Stimulated activated CD4-positive, alpha-beta T cell treated with anti-CD3 and anti-CD28 coated beads, Interleukin-4, amount 100 ng/mL, for 24 hours (primary cell): ENCODE measurements around the gene NME7.
"Not testable (repeated sequence)": the region's sequence is repeated elsewhere in the genome, so short reads cannot be mapped to it uniquely, and the experiment has no call there.

Source experiments
- DNase-seq: peaks from one replicate; pipeline ENCODE4 v3.0.0-alpha.2; 2020

Gene NME7

DNA sequence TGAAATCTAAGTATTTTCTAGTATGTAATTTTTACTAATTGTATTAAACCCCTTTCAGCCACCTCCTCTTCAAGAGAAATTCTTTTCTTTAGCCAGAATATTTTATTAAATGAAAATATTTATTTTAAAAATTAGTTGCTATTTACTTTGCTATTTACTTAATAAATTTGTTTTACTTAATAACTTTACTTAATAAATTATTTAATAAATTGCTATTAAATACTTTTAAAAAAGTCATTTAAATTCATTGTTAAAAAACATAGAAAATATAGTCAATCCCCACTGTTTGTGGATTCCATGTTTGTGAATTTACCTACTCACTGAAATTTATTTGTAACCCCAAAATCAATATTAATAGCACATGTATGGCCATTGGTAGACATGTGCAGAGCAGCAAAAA lies 155.5 kb downstream of the NME7 start:
- DNase-seq = no peak

DNA sequence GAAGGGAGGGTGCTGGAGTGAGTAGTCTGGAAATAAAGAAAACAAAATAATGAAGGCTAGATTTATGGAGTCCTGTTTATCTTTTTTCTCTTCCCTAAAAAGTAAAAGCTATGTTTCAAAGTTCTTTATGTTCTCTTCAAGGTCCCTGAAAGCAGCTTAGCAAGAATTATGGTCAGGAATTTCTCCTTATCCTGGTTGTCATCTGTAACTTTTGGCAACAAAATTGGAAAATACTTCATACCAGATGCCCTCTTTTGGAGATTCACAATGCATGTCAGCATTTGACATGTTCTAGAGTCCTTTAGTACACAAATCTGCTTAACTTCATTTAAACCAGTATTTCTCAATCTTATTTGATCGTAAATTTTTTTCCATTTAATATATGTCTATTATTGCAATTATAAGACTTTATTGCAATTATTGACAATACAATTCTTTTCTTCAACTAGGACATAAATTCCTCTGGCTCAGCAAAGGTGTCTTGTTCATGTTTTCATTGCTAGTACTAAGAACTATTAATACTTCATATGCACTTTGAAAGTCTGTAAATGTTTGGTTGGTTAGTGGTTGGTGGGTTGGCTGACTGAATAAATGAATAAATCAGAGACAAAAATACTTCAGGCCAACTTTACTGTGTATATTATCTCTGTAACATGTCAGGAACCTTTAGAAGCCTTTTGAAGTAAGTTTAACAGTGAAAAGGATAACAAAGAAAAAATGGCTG lies 159.6 kb downstream of the NME7 start:
- no peak for DNase-seq

DNA sequence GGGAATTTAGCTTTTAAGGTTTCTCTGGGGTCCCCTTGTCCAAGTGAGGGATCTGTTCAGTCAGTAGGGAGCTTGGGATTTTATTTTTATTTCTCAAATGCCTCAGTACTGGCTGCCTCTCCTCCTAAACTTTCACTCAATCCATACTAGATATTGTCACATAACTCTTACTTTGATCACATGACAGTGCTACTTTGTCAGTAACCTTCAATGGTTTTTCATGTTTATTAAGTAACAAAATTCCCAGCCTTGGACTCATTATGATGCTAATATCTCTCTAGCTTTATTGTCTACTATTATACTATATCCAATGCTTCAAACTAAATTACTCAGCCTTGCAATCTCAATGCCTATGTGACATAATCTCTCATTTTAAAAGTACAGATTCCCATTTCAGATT lies 163.4 kb downstream of the NME7 start:
- DNase-seq = no peak

DNA sequence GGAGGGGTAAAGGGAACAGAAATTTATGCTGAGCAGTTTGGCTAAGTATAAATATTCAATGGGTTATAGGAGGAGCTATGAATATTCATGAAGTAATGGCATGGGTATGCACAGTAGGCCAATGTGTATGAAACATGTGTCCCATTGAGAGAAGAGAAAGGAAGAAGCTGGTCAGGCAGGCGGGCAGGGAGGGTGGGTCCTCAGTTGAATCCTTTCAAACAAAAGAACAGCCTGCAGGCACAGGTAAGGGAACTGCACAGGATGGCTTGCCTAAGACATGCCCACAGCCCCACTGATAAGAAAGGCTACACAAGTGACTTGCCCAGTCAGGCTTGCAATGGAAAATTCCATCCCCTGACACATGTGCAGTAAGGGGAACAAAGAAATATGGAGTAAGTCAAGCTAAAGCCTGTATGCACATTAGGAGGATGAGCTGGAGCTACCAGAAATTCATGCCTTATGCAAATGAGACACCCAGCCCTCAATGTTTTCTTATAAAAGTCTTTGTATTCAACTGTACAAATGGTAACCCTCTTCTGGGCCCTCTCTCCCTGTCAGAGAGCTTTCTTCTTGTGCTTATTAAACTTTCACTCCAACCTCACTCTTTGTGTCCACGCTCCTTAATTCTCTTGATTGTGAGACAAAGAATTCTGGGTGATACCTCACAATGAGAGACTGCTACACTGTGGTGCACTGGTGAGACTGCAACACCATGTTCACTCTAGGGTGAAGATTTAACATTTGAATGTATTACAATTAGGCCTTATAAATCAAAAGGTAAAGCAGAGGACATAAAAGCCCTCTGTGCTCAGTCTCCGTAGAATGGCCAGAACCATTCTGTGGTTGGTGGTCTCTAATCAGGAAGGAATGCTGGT lies 164.6 kb downstream of the NME7 start:
- no peak for DNase-seq

DNA sequence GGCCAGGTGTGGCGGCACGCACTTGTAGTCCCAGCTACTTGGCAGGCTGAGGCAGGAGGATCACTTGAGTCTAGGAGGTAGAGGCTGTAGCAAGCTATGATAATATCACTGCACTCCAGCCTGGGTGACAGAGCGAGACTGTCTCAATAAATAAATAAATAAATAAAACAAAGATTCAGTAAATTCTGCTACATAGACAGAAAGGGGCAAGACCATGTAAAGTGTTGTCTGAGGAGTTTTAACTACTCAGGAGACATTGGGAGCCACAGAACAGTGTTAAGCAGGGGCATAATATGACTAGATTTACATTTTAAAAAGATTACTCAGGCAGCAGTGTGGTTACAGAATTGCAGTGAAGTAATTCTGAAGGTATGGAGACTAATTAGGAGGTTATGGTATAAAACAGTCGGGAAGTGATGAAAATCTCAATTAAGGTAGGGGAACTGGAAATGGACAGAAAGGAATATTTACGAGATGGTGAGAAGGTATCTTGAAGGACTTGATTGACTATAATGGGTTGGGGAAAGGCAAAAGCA lies 166.4 kb downstream of the NME7 start:
- DNase-seq = no peak

DNA sequence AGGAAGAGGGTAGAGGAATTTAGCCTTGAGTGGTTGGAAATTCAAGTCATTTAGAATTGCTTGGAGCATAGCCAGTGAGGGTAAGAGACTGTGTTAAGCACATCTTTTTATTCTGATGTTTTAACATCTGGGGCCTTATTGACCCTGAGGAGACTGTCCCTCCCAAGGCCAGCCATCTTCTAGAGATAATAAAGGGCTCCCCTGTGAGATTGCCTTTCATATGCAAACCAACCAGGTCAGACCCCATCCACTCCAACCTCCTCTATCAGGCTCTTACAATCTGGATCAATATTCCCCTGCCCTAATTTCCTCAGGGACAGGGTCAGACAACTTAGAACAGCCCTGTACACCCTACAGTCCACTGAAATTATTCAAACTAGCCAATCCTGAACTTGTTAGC lies 167.3 kb downstream of the NME7 start:
- DNase-seq = no peak

DNA sequence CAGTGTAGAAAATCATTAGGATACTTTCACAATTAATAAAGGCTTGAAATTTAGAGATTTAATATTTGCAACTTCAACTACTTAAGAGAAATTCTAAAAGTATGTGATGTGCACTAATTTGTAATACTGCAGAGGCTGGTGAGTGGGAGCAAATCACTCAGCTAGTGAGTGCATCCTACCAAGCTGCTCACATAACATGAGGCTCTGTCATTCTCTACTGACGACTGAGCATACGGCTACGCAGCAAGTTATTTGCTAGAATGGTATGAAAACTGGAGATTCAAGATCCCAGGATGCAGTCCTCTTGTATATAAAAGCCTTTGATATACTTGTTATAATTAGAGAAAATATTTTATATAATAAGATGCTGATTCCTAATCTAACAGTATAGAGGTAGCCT lies 171.0 kb downstream of the NME7 start:
- no peak for DNase-seq

DNA sequence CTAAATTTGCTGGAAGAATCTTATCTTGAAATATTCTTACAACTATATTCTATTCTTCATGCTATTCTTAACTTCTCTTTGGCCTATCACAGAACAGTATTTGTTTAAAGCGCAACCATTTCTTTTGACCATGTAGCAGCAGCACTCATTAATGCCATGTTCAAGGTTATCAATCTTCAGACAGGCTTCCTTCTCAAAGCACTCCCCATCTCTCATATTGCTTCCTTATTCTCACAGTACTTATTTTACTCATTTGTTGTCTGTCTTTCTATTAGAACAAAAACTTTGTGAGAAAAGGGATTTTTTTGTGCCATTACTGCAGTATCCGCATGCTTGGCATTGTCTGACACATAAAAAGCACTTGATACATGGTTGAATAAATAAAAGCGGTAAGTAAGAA lies 171.4 kb downstream of the NME7 start:
- no peak for DNase-seq

DNA sequence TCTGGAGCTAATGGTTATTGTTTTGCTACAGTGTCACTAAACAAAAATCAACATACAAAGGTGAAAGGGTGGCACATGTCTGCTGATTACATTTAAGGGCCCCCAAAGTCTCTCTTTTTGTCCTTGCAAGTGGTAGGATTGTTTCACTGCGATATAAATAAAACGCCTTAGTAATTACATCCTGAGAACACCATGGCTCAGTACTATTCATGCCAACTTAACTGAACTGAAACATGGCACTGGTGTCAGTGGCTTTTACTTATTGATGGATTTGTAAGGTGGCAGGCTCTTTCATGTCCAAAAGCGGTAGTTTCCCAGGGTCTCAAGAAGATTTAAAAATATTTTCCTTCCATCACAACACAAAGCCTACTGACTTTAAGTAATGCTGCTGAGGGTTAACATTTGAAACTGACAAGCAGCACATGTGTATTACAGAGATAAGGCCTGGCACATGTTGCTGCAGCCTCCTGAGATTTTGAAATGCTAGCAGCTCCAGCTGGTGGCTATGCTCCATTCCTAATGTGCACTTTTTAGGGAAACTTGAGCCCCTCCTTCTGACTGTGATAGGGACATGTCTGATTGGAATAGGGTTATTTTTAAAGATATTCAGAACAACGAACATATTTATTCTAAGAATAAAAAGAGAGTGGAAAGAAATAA lies 174.3 kb downstream of the NME7 start:
- DNase-seq = no peak

DNA sequence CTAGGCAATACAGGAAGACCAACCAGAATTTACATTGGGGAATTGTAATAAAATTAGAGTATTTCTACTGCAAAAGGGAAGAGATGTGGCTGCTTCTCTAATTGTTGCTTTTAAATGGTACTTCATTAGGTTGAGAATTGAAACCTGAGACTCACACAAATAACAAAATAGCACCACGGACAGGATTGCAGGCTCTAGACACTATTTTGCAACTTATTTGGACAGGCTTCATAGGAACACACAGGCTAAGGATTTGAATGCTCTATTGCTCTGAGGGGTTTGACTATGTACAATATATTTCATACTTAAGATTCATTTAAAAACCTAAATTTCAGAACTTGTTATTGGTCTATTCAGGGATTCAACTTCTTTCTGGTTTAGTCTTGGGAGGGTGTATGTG lies 181.5 kb downstream of the NME7 start:
- no peak for DNase-seq

DNA sequence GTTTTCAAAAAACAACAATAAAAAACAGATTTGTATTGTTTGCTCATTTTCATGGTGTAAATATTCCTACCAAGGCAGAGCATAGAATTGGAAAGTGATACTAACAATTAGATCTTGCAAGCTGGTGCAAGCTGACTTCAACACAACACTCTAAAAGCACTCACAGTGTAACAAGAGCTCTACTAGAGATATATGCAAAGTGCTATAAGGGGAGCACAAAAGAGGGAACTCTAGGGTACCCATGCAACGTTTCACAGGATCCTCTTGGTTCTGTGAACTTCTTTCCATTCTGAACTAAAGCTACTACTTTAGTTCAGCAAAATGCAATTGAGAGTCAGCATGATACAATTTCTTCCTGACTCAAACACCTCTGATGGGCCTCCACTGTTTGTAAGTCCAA lies 182.8 kb downstream of the NME7 start:
- DNase-seq = no peak

DNA sequence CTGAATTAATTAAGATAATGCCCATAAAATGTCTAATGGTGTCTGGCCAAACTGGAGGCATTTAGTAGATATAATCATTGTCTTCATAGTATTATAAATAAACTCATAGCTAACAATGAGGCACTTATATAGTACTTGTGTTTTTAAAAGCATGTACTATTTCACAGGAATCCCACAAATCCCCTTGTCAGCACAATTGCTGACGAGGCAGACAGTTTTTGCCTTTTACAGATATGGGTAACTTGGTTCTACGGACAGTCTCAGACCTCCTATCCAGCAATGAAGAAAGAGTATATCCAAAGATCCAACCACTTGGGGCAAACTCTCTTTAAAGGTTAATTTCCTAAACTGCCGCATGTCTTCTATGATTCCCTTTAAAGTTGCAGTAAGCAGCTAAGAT lies 187.4 kb downstream of the NME7 start:
- DNase-seq = no peak

DNA sequence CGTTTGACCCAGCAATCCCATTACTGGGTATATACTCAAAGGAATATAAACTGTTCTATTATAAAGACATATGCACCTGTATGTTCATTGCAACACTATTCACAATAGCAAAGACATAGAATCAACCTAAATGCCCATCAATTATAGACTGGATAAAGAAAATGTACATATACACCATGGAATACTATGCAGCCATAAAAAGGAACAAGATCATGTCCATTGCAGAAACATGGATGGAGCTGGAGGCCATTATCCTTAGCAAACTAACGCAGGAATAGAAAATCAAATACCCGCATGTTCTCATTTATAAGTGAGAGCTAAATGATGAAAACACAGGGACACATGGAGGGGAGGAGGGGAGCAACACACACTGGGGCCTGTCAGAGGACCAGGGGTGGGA lies 188.2 kb downstream of the NME7 start:
- DNase-seq = not testable (repeated sequence)

DNA sequence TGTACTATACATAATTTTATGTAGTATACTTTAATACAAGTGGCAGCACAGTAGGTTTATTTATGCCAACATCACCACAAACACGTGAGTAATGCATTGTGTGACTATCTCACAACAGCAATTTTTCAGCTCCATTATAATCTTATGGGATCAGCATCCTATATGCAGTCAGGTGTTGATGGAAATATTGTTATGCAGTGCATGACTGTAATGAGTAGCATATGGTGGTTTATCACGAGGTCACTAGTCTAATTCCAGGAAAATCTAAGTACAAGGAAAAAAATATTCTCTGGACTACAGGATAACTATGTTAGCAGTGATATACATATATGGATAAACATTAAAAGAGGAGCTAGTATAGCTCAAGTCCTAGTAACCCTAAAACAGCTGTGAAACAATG lies 192.1 kb downstream of the NME7 start:
- DNase-seq = no peak

DNA sequence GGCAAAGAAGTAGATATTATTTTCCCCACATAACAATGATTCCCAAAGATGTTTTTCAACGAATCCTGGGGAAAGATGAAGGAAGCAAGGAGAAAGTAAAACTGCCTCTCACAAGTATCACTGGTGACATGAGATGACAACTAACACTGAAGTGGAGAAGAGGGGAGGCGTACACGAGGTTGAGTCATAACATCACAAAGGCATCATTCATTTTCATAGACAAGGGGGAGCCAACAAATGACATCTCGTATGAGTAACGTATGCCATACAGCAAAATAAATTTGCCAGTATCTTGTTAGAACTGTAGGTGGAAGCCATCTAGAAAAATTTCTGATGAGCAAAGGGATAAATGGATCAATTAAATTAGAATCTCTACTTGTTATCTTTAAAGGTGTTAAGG lies 204.5 kb downstream of the NME7 start:
- DNase-seq = peak; percentile 7

DNA sequence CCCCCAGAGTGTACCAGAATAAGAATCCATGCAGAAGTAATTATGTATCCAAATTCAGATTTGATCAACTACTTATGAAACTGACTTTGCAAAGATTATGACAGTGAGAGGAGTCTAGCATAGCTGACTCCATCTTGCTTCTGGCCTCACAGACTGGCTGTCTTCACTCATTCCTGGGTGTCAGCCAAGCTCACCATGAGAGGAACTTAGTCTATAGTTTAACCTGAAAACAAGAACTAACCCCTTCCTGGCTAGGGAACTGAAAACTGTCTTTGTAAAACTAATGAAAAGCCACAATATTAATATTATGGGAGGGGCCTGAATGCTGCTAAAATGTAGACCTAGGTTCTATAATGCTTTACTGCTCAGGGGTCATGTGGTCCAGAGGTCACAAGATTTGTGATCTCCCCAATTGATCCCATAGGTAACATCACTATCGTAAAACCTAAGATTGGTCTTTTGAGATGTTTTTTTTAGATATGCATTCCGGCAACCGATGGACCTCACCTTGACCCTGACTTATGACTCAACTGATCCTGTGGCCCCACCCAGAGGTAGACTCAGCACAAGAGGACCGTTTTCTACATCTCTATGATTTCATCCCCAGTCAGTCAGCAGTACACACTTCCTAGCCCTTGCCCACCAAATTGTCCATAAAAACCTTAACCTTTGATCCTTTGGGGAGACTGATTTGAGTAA lies 206.0 kb downstream of the NME7 start:
- DNase-seq = no peak

DNA sequence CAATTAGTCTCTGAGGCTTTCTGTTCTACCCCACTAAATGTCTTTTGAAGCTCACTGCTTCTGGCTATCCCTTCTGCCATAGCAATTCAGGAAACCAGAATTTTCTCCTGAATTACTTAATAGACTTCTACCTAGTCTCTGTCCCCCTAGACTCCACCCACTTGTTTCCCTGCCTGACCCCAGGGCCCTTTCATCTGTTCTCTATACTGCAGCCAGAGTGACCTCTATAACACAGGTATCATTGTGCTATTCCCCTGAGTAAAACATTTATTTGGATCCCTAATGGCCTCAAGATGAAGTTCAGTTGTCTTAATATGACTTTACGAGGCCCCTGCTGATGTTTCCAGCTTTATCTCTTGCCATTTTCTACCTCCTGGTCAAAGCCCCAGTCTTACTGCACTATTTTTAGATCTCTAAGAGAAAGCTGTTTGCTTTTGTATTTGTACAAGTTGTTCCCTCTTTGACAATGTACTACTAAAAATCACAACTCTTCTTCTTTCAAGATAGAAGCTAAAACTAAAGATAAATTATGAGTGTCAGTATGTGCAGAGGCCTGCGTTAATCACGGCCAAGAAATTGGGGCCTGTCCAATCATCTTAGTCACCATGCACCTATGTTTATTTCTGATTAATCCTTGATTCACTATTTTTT lies 206.6 kb downstream of the NME7 start:
- DNase-seq = no peak

DNA sequence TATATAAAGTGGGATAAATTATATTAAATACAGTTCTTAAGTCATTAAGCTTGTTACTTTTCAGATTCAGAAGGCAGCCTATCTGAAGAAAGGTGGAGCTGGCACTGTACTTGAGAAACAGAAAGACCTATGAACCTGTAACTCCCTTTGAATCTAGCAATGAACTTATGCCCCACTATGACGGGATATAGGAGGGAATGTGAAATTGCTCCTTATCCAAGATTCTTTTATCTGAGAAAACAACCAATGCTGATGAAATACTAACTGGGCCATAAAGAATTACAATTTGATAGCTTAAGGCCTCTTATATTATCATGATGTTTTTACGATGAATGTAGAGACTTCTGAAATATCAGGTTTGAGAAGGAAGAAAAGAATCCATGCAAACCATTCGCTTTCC lies 211.0 kb downstream of the NME7 start:
- no peak for DNase-seq

DNA sequence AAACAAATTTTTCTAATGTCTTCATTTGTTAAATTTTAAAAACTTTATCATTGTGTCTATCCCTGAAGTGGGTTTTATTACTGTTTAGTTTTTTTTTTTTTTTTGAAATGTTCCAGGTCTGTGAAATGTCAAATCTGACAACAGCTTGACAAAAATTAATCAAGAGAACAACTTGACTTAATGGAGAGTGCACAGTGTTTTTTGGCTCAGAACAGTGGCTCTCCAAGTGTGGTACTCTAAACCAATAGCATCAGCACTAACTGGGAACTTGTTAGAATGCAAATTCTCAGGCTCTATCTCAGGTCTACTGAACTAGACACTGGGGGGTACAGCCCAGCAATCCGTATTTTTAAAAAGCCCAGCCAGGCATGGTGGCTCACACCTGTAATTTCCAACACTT lies 211.9 kb downstream of the NME7 start:
- DNase-seq = no peak

DNA sequence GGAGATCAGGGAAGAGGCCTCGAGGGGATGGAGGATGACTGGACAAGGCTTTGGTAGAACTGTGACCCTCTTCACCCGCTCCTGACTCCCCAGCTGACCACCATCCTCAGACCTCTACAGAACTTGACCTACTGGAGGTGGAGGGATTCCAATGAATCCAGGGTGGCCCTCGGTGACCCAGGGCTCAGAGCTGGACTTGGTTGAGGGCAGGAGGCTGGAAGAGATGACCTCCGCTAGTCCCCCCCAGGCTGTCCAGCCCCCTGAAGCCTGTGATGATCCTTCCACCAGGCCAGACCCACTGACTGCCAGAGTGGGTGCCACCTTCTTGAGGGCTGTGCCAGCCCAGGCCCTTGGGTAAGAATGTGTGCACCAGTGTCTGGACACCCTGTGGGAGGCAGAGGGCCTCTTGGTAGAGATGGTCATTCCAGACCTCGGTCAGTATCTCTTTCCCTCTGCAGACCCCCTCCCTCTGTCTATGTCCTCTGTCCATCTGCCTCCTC lies 216.2 kb downstream of the NME7 start:
- no peak for DNase-seq

DNA sequence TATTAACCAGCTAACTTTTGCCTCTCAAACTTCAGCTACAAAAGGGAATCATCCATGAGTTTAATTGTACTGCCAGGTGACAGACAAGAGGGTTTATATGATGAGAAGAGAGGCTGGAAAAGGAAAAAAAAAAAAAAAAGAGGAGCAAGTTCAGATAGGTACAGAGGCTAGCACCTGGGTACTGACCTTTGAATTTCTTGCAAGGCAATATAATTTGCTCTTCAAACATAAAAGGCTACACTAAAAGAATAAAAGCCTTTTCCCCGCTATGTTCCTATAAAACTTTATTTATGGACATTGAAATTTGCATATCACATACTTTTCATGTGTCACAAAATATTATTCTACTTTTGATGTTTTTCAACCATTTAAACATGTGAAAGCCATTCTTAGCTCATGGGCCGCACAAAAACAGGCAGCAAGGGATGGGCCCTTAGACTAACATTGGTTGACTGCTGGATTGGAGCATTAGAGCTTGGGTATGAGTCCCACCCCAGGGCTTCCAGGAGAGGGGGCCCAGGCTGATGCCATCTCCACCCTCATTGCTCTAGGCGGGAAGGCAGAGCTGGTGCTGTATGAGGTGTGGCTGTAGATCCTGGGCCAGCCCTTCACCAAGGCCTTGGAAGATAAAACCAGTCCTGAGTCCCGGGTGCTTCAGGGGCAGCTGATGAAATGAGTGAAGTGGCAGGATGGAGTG lies 216.8 kb downstream of the NME7 start:
- DNase-seq = no peak
